Vagina (tissue), 2 donors: Measurements from ENCODE around the gene SETD2.

Experiments used
- CTCF ChIP-seq, 3 experiments: fragments of 450-650 bp in 2 of 3; fragments of 200-600 bp in 1 of 3; sonication (generic) in 1 of 3; IDR thresholded peaks; one replicate each; pipeline ENCODE4 v1.5.1; 2017 to 2019; ENCODE audit warnings: antibody characterized with exemption in 3 of 3, mild to moderate bottlenecking in 2 of 3, moderate library complexity in 2 of 3
- POLR2A ChIP-seq, 2 donors: fragments of 450-650 bp; IDR thresholded peaks; one replicate each; pipeline ENCODE4 v1.6.1; 2017; ENCODE audit warnings: antibody characterized with exemption in 2 of 2, mild to moderate bottlenecking in 2 of 2, moderate library complexity in 2 of 2
- POLR2AphosphoS5 ChIP-seq, 2 donors: sonication (generic); formaldehyde crosslinking; IDR thresholded peaks; one replicate each; pipeline ENCODE4 v1.9.0; 2017; ENCODE audit warnings: antibody characterized with exemption in 2 of 2, mild to moderate bottlenecking in 2 of 2, low read depth in 1 of 2; ENCODE audit not compliant: insufficient read depth in 1 of 2

GRCh38 chr3:47047673-47048072, 116.2 kb downstream of the SETD2 start:
- no peak for TF ChIP-seq CTCF (IDR thresholded peaks at IDR 0.05)
- no peak for TF ChIP-seq POLR2A (IDR thresholded peaks at IDR 0.05)
- TF ChIP-seq POLR2AphosphoS5 (IDR thresholded peaks at IDR 0.05; ENCODE audit: insufficient read depth in 1 of 2, low read depth in 1 of 2) = no peak
